Spleen (tissue), 7 donors: Measurements from ENCODE around the gene SHOX.

Source experiments
- POLR2A ChIP-seq, 3 donors: fragments of 450-650 bp; IDR thresholded peaks; one replicate each; pipeline ENCODE4 v1.5.1; 2017; ENCODE audit warnings: antibody characterized with exemption in 3 of 3, mild to moderate bottlenecking in 1 of 3
- POLR2AphosphoS5 ChIP-seq, 3 donors: sonication (generic); formaldehyde crosslinking; IDR thresholded peaks; one replicate each; pipeline ENCODE4 v1.5.1; 2017; ENCODE audit warnings: antibody characterized with exemption in 3 of 3
- TF ChIP-seq, protein P1 (sequence below), 11 experiments: fragments of 200-600 bp in 7 of 11; fragments of 450-650 bp in 4 of 11; sonication (generic) in 4 of 11; IDR thresholded peaks in 8 of 11; conservative IDR thresholded peaks in 3 of 11; 1 replicate in 7 of 11; 2 replicates in 4 of 11; pipeline versions ENCODE4 v1.4.0 to v1.8.0; 2016 to 2021; ENCODE audit warnings: antibody characterized with exemption in 11 of 11, inconsistent platforms in 4 of 11, mild to moderate bottlenecking in 1 of 11
- donor health status: DM: no; HTN: no; CAD: no; lungs with moderate emphysema.
- donor health status: DM: no; HTN: no; CAD: no.
- donor health status: DM: no; HTN: no; CAD: no.

DNA sequence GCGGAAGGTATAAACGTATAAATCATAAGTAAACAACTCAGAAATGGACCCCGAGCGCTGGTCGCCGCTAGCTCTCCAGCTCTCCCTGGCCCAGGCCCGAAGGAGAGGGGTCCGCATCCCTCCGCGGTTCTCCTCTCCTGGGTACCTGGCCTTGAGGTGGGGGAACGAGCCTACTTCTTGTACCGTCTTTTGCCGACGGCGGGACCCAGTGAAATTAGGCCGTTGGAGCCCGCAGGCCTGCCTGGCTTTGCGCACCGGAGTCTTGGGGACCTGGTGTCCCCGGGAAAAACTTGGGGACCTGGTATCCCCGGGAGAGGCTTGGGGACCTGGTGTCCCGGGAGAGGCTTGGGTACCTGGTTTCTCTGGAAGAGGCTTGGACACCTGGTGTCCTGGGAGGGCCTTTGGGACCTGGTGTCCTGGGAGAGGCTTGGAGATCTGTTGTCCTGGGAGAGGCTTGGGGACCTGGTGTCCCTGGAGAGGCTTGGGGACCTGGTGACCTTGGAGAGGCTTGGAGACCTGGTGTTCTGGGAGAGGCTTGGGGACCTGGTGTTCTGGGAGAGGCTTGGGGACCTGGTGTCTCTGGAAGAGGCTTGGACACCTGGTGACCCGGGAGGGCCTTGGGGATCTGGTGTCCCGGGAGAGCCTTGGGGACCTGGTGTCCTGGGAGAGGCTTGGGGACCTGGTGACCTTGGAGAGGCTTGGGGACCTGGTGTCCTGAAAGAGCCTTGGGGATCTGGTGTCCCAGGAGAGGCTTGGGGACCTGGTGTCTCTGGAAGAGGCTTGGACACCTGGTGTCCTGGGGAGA, 12.0 kb downstream of the SHOX start:
- TF ChIP-seq POLR2AphosphoS5 (IDR thresholded peaks at IDR 0.05): no peak
- TF ChIP-seq, protein P1, sequence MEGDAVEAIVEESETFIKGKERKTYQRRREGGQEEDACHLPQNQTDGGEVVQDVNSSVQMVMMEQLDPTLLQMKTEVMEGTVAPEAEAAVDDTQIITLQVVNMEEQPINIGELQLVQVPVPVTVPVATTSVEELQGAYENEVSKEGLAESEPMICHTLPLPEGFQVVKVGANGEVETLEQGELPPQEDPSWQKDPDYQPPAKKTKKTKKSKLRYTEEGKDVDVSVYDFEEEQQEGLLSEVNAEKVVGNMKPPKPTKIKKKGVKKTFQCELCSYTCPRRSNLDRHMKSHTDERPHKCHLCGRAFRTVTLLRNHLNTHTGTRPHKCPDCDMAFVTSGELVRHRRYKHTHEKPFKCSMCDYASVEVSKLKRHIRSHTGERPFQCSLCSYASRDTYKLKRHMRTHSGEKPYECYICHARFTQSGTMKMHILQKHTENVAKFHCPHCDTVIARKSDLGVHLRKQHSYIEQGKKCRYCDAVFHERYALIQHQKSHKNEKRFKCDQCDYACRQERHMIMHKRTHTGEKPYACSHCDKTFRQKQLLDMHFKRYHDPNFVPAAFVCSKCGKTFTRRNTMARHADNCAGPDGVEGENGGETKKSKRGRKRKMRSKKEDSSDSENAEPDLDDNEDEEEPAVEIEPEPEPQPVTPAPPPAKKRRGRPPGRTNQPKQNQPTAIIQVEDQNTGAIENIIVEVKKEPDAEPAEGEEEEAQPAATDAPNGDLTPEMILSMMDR (IDR thresholded peaks at IDR 0.05 in 8 of 11, conservative IDR thresholded peaks at IDR 0.05 in 3 of 11): no peak
- no peak for TF ChIP-seq POLR2A (IDR thresholded peaks at IDR 0.05)
